A549 (cell line): ENCODE measurements around the gene ADAM12. TPM values are rescaled to one million over a fixed set of nuclear protein-coding genes. Genes with fewer than 3 reads are reported as not detected.

Experiments used
- ATAC-seq, 2 experiments: fragments of 200-7000 bp in 1 of 2; fragments of >200 bp in 1 of 2; cut with Nextera tagmentation in 1 of 2; cut with Tn5 transposase in 1 of 2; 3 replicates each; pipeline versions ENCODE4 v1.8.0 to v1.9.1; 2018 to 2020; ENCODE audit warnings: mild to moderate bottlenecking in 1 of 2, moderate library complexity in 1 of 2
- CTCF ChIA-PET: fragments of 300-600 bp; sonication (Branson Sonifier 250); formaldehyde crosslinking; extraction: SDS; loops from one replicate; lab custom pipeline; 2021; ENCODE audit warnings: antibody characterized with exemption, inconsistent platforms; lab: Yijun Ruan, JAX
- POLR2A ChIA-PET: fragments of 350-600 bp; formaldehyde crosslinking; extraction: SDS; loops from one replicate; lab custom pipeline; 2021; ENCODE audit warnings: antibody characterized with exemption, inconsistent platforms; lab: Yijun Ruan, JAX
- DNase-seq, 2 experiments: peaks; one replicate each; pipeline versions ENCODE4 v3.0.0 to v3.0.0-alpha.2; 2011 to 2016; ENCODE audit warnings: low read depth in 1 of 2, low spot score in 1 of 2
- FAIRE-seq: peaks from 2 replicates; lab custom pipeline; 2011; peaks lifted over from hg19 to GRCh38; lab: Jason Lieb, UNC
- H3K27ac ChIP-seq, 2 experiments: fragments of >200 bp; sonication (Bioruptor Twin); formaldehyde crosslinking; 3 replicates each; pipeline ENCODE4 v1.5.1; 2016 to 2017
- H3K4me1 ChIP-seq: fragments of >200 bp; sonication (Bioruptor Twin); formaldehyde crosslinking; 3 replicates; pipeline ENCODE4 v1.6.1; 2016
- H3K4me2 ChIP-seq: fragments of >200 bp; sonication (Bioruptor Twin); formaldehyde crosslinking; 3 replicates; pipeline ENCODE4 v1.6.1; 2016
- H3K4me3 ChIP-seq: fragments of >200 bp; sonication (Bioruptor Twin); formaldehyde crosslinking; 3 replicates; pipeline ENCODE4 v1.5.1; 2016
- H3K9me3 ChIP-seq: fragments of >200 bp; sonication (Bioruptor Twin); formaldehyde crosslinking; 3 replicates; pipeline ENCODE4 v1.6.1; 2016
- ATOH8 ChIP-seq: fragments of 250-450 bp; sonication (Bioruptor Pico); IDR thresholded peaks from 2 replicates; pipeline ENCODE4 v1.5.0; 2020; ENCODE audit warnings: low read depth, mild to moderate bottlenecking, moderate library complexity
- CBX2 ChIP-seq: fragments of 200-600 bp; sonication (generic); IDR thresholded peaks from 2 replicates; pipeline ENCODE4 v1.6.1; 2016; ENCODE audit warnings: low read depth, mild to moderate bottlenecking, borderline replicate concordance
- CBX8 ChIP-seq: fragments of 200-600 bp; sonication (generic); IDR thresholded peaks from 2 replicates; pipeline ENCODE4 v1.6.1; 2016
- CTCF ChIP-seq: fragments of >200 bp; sonication (Bioruptor Twin); formaldehyde crosslinking; IDR thresholded peaks from 3 replicates; pipeline ENCODE4 v1.5.1; 2016
- E2F6 ChIP-seq: IDR thresholded peaks from 2 replicates; pipeline ENCODE4 v1.6.1; 2012; ENCODE audit warnings: low read depth, borderline replicate concordance
- EHMT2 ChIP-seq: fragments of 200-600 bp; sonication (generic); IDR thresholded peaks from 2 replicates; pipeline ENCODE4 v1.6.1; 2016; ENCODE audit warnings: antibody characterized with exemption, low read depth, mild to moderate bottlenecking, moderate library complexity
- ELK1 ChIP-seq: fragments of 150-350 bp; IDR thresholded peaks from 2 replicates; pipeline ENCODE4 v1.6.1; 2014; ENCODE audit warnings: low read depth, mild to moderate bottlenecking, low read length
- EP300 ChIP-seq, 2 experiments: fragments of >200 bp; sonication (Bioruptor Twin); formaldehyde crosslinking; IDR thresholded peaks; 2 replicates in 1 of 2; 3 replicates in 1 of 2; pipeline ENCODE4 v1.6.1; 2016 to 2017
- ESRRA ChIP-seq: fragments of 150-350 bp; IDR thresholded peaks from 2 replicates; pipeline ENCODE4 v1.6.1; 2014; ENCODE audit warnings: mild to moderate bottlenecking, low read length, borderline replicate concordance
- FOSL2 ChIP-seq, 2 experiments: fragments of 450-650 bp in 1 of 2; fragments of >200 bp in 1 of 2; sonication (Bioruptor Twin) in 1 of 2; formaldehyde crosslinking; IDR thresholded peaks; 2 replicates each; pipeline versions ENCODE4 v1.5.0 to v1.6.1; 2016 to 2020; ENCODE audit warnings: mild to moderate bottlenecking in 1 of 2, moderate library complexity in 1 of 2
- JUN ChIP-seq, 2 experiments: fragments of >200 bp; sonication (Bioruptor Twin); formaldehyde crosslinking; IDR thresholded peaks; 2 replicates in 1 of 2; 3 replicates in 1 of 2; pipeline ENCODE4 v1.6.1; 2016 to 2017
- JUNB ChIP-seq: fragments of >200 bp; sonication (Bioruptor Twin); formaldehyde crosslinking; IDR thresholded peaks from 2 replicates; pipeline ENCODE4 v1.6.1; 2016
- KDM1A ChIP-seq: fragments of 200-600 bp; sonication (generic); IDR thresholded peaks from 2 replicates; pipeline ENCODE4 v1.6.1; 2016; ENCODE audit warnings: low read depth, mild to moderate bottlenecking
- MAFK ChIP-seq: fragments of 450-650 bp; IDR thresholded peaks from 2 replicates; pipeline ENCODE4 v1.6.1; 2014; ENCODE audit not compliant: partially characterized antibody
- MAX ChIP-seq: IDR thresholded peaks from 2 replicates; pipeline ENCODE4 v1.6.1; 2012
- PBX3 ChIP-seq: IDR thresholded peaks from 2 replicates; pipeline ENCODE4 v1.6.1; 2012
- RAD21 ChIP-seq, 2 experiments: fragments of >200 bp in 1 of 2; sonication (Bioruptor Twin) in 1 of 2; formaldehyde crosslinking in 1 of 2; IDR thresholded peaks in 1 of 2; conservative IDR thresholded peaks in 1 of 2; 2 replicates in 1 of 2; 3 replicates in 1 of 2; pipeline ENCODE4 v1.6.1; 2012 to 2018; ENCODE audit warnings: inconsistent platforms in 1 of 2
- RARB ChIP-seq: fragments of 250-450 bp; sonication (Bioruptor Pico); IDR thresholded peaks from 2 replicates; pipeline ENCODE4 v1.8.0; 2021; ENCODE audit warnings: mild to moderate bottlenecking, moderate library complexity
- RCOR1 ChIP-seq: fragments of 150-350 bp; IDR thresholded peaks from 2 replicates; pipeline ENCODE4 v1.6.1; 2014; ENCODE audit warnings: antibody characterized with exemption, low read length, low read depth
- RFX5 ChIP-seq: fragments of 450-650 bp; IDR thresholded peaks from 2 replicates; pipeline ENCODE4 v1.7.1; 2014; ENCODE audit warnings: antibody characterized with exemption, mild to moderate bottlenecking, moderate library complexity
- TFCP2L1 ChIP-seq: fragments of 250-450 bp; sonication (Bioruptor Pico); IDR thresholded peaks from 2 replicates; pipeline ENCODE4 v1.5.0; 2021; ENCODE audit warnings: mild to moderate bottlenecking
- USF2 ChIP-seq: fragments of 450-650 bp; IDR thresholded peaks from 2 replicates; pipeline ENCODE4 v1.6.1; 2014; ENCODE audit warnings: antibody characterized with exemption
- WGBS: methylation state at CpG from one replicate; pipeline ENCODE4 v1.1.6; 2017; ENCODE audit errors: missing lambda C conversion rate; 5-methylcytosine and 5-hydroxymethylcytosine counted together
- polyA plus RNA-seq, 4 experiments: library from polyadenylated mRNA; depleted of rRNA in 3 of 4; stranded (reverse); fragments of >200 nt; fragmentation: RNase III in 1 of 4; extraction: RNeasy Plus Mini Kit Qiagen cat#74134 plus additional on column Dnase treatment in 1 of 4; gene quantifications; 2 replicates in 3 of 4; 3 replicates in 1 of 4; pipeline ENCODE4 v1.2.3, GENCODE V29; 2011 to 2017

The ADAM12 gene
- polyA plus RNA-seq, 2 of the 4 experiments (the other 2 are of a cell fraction): 1.6 to 4.8 TPM

- CTCF ChIA-PET: interaction anchor here (1.0 to 1.6 kb wide), 3 partner anchors 58 to 326 kb away, joined by 4 to 5 read pairs (median 4); partner anchors contain the start of gene ADAM12
Measured at GRCh38 chr10:126061526-126061925, 326.8 kb downstream of the ADAM12 start.

GRCh38 chr10:126060261-126060931 is 327.9 kb downstream of the ADAM12 start:
- FAIRE-seq: no peak
- peaks cover 3% of the 10 kb centered on the region; the same call in 1 of the 3 replicates for H3K9me3 ChIP-seq
- peak in 1 of 2 experiments; percentile 41; a peak in 3 of 6 replicates for ATAC-seq
- CTCF ChIA-PET: interaction anchor here (0.9 to 2.7 kb wide), 3 partner anchors 10 to 24 kb away, joined by 3 to 6 read pairs (median 4); no protein-coding TSS in a partner anchor
- WGBS: 36% methylated on average over 11 of the region's 11 CpGs
- peak overlapping the region; percentile 93 to 97 for H3K27ac ChIP-seq
- DNase-seq: peak; percentile 52 to 63
- no peak overlapping the region for H3K4me3 ChIP-seq
- TF ChIP-seq MAFK (peak; percentile 31), FOSL2 (IDR thresholded peaks at IDR 0.05) (no peak), FOSL2 (CRISPR knock-in tag; IDR thresholded peaks at IDR 0.05) (0 out of 2 replicates have a peak, but pooled peaks have one; percentile 11), USF2 (no peak)
- peak overlapping the region; percentile 49 for H3K4me2 ChIP-seq
- peaks cover 50% of the 10 kb centered on the region for H3K4me1 ChIP-seq
- POLR2A ChIA-PET: no interaction called here

More at GRCh38 chr10:126061526-126061925, 326.8 kb downstream of the ADAM12 start:
- peaks cover 50% of the 10 kb centered on the region for H3K4me1 ChIP-seq
- H3K4me3 ChIP-seq: no peak overlapping the region
- POLR2A ChIA-PET: interaction anchor here (0.5 to 1.1 kb wide), 2 partner anchors 29 to 985 kb away, joined by 3 to 6 read pairs; no protein-coding TSS in a partner anchor
- DNase-seq: no peak
- peak overlapping the region; percentile 71; the same call in 2 of the 3 replicates for H3K4me2 ChIP-seq
- H3K27ac ChIP-seq: peak overlapping the region; percentile 93 to 97
- WGBS: 76% methylated on average over 3 of the region's 3 CpGs
- peaks cover 3% of the 10 kb centered on the region; the same call in 1 of the 3 replicates for H3K9me3 ChIP-seq
- TF ChIP-seq JUN (IDR thresholded peaks at IDR 0.05) (no peak), ELK1 (no peak), ATOH8 (no peak), RFX5 (no peak), RARB (no peak), CBX2 (no peak), CTCF (no peak)
- FAIRE-seq: no peak
- no peak for ATAC-seq

GRCh38 chr10:126059076-126059826 is 329.0 kb downstream of the ADAM12 start:
- H3K27ac ChIP-seq: peak overlapping the region; percentile 93 to 97
- peaks cover 50% of the 10 kb centered on the region for H3K4me1 ChIP-seq
- DNase-seq (peak in 1 of 2 experiments; percentile 75), FAIRE-seq (no peak), ATAC-seq (peak in 1 of 2 experiments; percentile 67; a peak in 3 of 6 replicates)
- no peak overlapping the region for H3K4me3 ChIP-seq
- 8% methylated on average over 4 of the region's 4 CpGs for WGBS
- CTCF ChIA-PET: interaction anchor here (1.0 to 2.7 kb wide), 4 partner anchors 11 to 125 kb away, joined by 3 to 6 read pairs (median 4); no protein-coding TSS in a partner anchor
- H3K4me2 ChIP-seq: peak overlapping the region; percentile 49
- peaks cover 3% of the 10 kb centered on the region; the same call in 1 of the 3 replicates for H3K9me3 ChIP-seq
- POLR2A ChIA-PET: no interaction called here
- TF ChIP-seq PBX3 (0 out of 2 replicates have a peak, but pooled peaks have one; percentile 41), MAX (peak; percentile 36; the same call in 1 of the 2 replicates), MAFK (no peak), CBX8 (no peak), EP300 (IDR thresholded peaks at IDR 0.05) (peak; percentile 35 to 56; a peak in 2 of 5 replicates), TFCP2L1 (CRISPR knock-in tag) (no peak), KDM1A (no peak), ESRRA (no peak), FOSL2 (IDR thresholded peaks at IDR 0.05) (peak; percentile 70), FOSL2 (CRISPR knock-in tag; IDR thresholded peaks at IDR 0.05) (peak; percentile 80), E2F6 (no peak), RAD21 (conservative IDR thresholded peaks at IDR 0.05 in 1 of 2, IDR thresholded peaks at IDR 0.05 in 1 of 2) (0 out of 5 replicates have a peak, but pooled peaks of 1 of the 2 experiments have one; percentile 12), JUNB (peak; percentile 79), EHMT2 (no peak), RCOR1 (no peak)
